Erythroblast (primary cell): ENCODE measurements around the gene KRTAP10-4.

Experiments
- GATA1 ChIP-seq: IDR thresholded peaks from 2 replicates; pipeline ENCODE4 v1.6.1; 2011; ENCODE audit warnings: low read depth, mild to moderate bottlenecking, control low read depth, low read length, moderate library complexity
- POLR2A ChIP-seq: IDR thresholded peaks from 2 replicates; pipeline ENCODE4 v1.6.1; 2011; ENCODE audit warnings: mild to moderate bottlenecking, low read length

DNA sequence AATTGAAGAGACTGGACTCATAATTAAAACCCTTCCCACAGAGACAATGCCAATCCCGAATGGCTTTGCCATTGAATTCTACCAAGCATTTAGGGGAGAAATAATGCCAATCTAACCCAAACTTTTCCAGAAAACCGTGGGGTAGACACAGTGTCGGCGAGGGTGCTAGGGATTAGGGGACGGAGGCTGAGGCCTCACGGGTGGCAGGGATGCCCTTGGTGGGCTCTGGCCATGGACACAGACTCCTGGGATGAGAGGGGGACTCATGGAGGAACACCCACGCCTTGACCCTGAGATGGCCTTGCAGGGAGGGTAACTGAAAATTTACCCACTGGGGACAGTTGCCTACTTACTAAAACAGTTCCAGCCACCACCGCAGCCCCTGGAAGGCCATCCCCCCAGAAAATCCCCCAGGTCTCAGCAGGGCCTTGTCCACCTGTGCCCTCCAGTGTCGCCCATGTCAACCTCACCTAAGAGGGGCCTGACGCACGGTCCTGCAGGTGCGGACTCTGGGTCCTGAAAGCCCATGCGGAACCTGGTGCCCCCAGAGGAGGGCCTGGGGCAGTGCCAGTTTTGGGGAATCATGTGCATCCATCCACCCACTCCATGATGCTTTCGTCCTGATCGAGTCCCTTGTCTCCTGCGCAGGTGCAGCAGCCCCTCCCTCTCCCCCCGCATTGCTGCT, 5.0 kb downstream of the KRTAP10-4 start:
- TF ChIP-seq POLR2A, result no peak
- TF ChIP-seq GATA1, result no peak
